ENCODE results near the gene ORC1.

The ORC1 gene

DNA sequence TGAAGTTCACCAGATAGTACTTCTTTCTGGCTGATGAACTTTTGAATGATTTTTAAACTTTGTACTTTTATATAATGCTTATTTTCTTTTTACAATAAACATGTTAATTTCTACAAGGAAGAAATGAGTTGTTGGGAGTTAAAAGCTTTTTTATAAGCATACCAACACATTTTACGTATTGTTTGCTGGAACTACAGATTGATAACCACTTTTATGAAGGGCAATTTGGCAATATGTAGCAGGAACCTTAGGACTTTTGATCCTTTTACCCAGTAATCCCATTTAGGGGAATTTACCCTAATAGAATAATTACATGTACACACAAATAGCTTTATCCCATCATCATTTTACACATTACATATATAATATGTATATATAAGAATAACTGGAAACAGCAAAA lies 16.5 kb upstream of the ORC1 start:
- TF ChIP-seq CTCF (IDR thresholded peaks at IDR 0.05; ENCODE audit: low read length) = no peak
- TF ChIP-seq EZH2 (optimal IDR thresholded peaks at IDR 0.05; ENCODE audit: low read depth, low read length) = no peak
- TF ChIP-seq EZH2phosphoT487 (IDR thresholded peaks at IDR 0.05; ENCODE audit: low read length) = no peak
- no peaks in the 10 kb centered on the region; the same call in 1 of the 2 replicates for H3K36me3 ChIP-seq (replicated peaks; ENCODE audit: insufficient read depth, low read length)
- no peaks in the 10 kb centered on the region for H3K9me2 ChIP-seq (replicated peaks; ENCODE audit: insufficient read depth, low read length)
- no peaks in the 10 kb centered on the region for H3F3A ChIP-seq (ENCODE audit: insufficient read depth, low read length)
- no peaks in the 10 kb centered on the region for H3K4me1 ChIP-seq (ENCODE audit: low read length)
- no peaks in the 10 kb centered on the region for H3K9me3 ChIP-seq (replicated peaks; ENCODE audit: insufficient read depth, low read length)
- H2AFZ ChIP-seq (ENCODE audit: low read length) = no peak overlapping the region
- no peak for DNase-seq
- no peaks in the 10 kb centered on the region for H4K20me1 ChIP-seq (ENCODE audit: insufficient read depth, low read length)
- no peak overlapping the region for H3K9ac ChIP-seq (ENCODE audit: low read length)
- H3K79me2 ChIP-seq (ENCODE audit: low read length) = no peaks in the 10 kb centered on the region
- no peak overlapping the region for H3K27ac ChIP-seq (ENCODE audit: low read length)
- no peak overlapping the region for H3K4me3 ChIP-seq (ENCODE audit: low read length)
- H3K4me2 ChIP-seq (ENCODE audit: low read depth, low read length) = no peak overlapping the region
- no peaks in the 10 kb centered on the region for H3K27me3 ChIP-seq (replicated peaks; ENCODE audit: insufficient read depth, low read length)

DNA sequence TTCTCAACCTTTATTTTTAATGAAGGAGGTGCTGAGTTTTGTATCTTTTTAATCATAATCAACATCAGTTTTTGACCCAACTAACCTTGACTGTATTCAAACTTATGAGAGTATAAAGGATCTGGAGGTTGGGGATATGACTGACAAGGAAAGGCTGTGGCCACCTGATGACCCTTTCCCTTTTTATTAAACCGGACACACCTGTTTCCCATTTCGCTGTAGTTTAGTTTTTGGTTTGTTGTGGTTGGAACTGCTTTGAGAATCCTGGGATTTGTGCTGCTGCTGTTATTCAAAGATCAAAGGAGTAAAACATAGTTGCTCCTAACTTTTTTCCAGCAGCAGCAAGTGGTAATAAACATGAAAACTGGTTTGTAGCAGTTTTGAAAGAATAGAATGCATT lies 12.6 kb upstream of the ORC1 start:
- H3K9me3 ChIP-seq (replicated peaks; ENCODE audit: insufficient read depth, low read length) = no peaks in the 10 kb centered on the region
- H4K20me1 ChIP-seq (ENCODE audit: insufficient read depth, low read length) = no peaks in the 10 kb centered on the region
- H3K79me2 ChIP-seq (ENCODE audit: low read length) = no peaks in the 10 kb centered on the region
- H3K4me2 ChIP-seq (ENCODE audit: low read depth, low read length) = no peak overlapping the region
- H3K4me1 ChIP-seq (ENCODE audit: low read length) = no peaks in the 10 kb centered on the region
- no peaks in the 10 kb centered on the region for H3K27me3 ChIP-seq (replicated peaks; ENCODE audit: insufficient read depth, low read length)
- no peaks in the 10 kb centered on the region for H3K9me2 ChIP-seq (replicated peaks; ENCODE audit: insufficient read depth, low read length)
- H3K36me3 ChIP-seq (replicated peaks; ENCODE audit: insufficient read depth, low read length) = peaks cover 11% of the 10 kb centered on the region
- no peak overlapping the region for H3K4me3 ChIP-seq (ENCODE audit: low read length)
- H3F3A ChIP-seq (ENCODE audit: insufficient read depth, low read length) = no peaks in the 10 kb centered on the region
- no peak overlapping the region for H2AFZ ChIP-seq (ENCODE audit: low read length)
- no peak overlapping the region for H3K9ac ChIP-seq (ENCODE audit: low read length)
- DNase-seq = no peak
- no peak overlapping the region for H3K27ac ChIP-seq (ENCODE audit: low read length)
- no peak for TF ChIP-seq EZH2phosphoT487 (IDR thresholded peaks at IDR 0.05; ENCODE audit: low read length)
- TF ChIP-seq EZH2 (optimal IDR thresholded peaks at IDR 0.05; ENCODE audit: low read depth, low read length) = no peak
- no peak for TF ChIP-seq CTCF (IDR thresholded peaks at IDR 0.05; ENCODE audit: low read length)

GRCh38 chr1:52414942-52415341 lies 10.7 kb upstream of the ORC1 start:
- Histone ChIP-seq H3K27me3 (replicated peaks; ENCODE audit: insufficient read depth, low read length) (no peaks in the 10 kb centered on the region), H3K4me3 (ENCODE audit: low read length) (no peak overlapping the region), H3K9me2 (replicated peaks; ENCODE audit: insufficient read depth, low read length) (no peaks in the 10 kb centered on the region), H3K27ac (ENCODE audit: low read length) (no peak overlapping the region), H3K79me2 (ENCODE audit: low read length) (no peaks in the 10 kb centered on the region), H3K9ac (ENCODE audit: low read length) (no peak overlapping the region), H3F3A (ENCODE audit: insufficient read depth, low read length) (no peaks in the 10 kb centered on the region), H4K20me1 (ENCODE audit: insufficient read depth, low read length) (no peaks in the 10 kb centered on the region), H3K9me3 (replicated peaks; ENCODE audit: insufficient read depth, low read length) (no peaks in the 10 kb centered on the region), H3K36me3 (replicated peaks; ENCODE audit: insufficient read depth, low read length) (peaks cover 20% of the 10 kb centered on the region), H2AFZ (ENCODE audit: low read length) (no peak overlapping the region), H3K4me1 (ENCODE audit: low read length) (no peaks in the 10 kb centered on the region), H3K4me2 (ENCODE audit: low read depth, low read length) (no peak overlapping the region)
- no peak for DNase-seq
- TF ChIP-seq CTCF (IDR thresholded peaks at IDR 0.05; ENCODE audit: low read length) (no peak), EZH2 (optimal IDR thresholded peaks at IDR 0.05; ENCODE audit: low read depth, low read length) (no peak), EZH2phosphoT487 (IDR thresholded peaks at IDR 0.05; ENCODE audit: low read length) (no peak)

All from MM.1S (cell line).